Right lobe of liver (tissue), 6 donors: ENCODE data around the gene LCN9. TPM values are rescaled to one million over a fixed set of nuclear protein-coding genes. Genes with fewer than 3 reads are reported as not detected.
"Not testable (repeated sequence)": the region's sequence is repeated elsewhere in the genome, so short reads cannot be mapped to it uniquely, and the experiment has no call there.

ENCODE experiments used
- ATAC-seq, 4 donors: fragments of 200-7000 bp; cut with Tn5 transposase; one replicate each; pipeline ENCODE4 v1.9.1; 2020; ENCODE audit warnings: mild to moderate bottlenecking in 4 of 4, moderate library complexity in 4 of 4
- DNase-seq, 3 donors: peaks; one replicate each; pipeline ENCODE4 v3.0.0-alpha.2; 2020
- H3K27ac ChIP-seq, 3 donors: fragments of 200-600 bp; one replicate each; pipeline ENCODE4 v1.8.0; 2022
- H3K27me3 ChIP-seq, 2 donors: fragments of 200-600 bp; one replicate each; pipeline ENCODE4 v1.8.0; 2022
- H3K36me3 ChIP-seq, 4 donors: fragments of 200-600 bp; sonication (generic) in 1 of 4; one replicate each; pipeline versions ENCODE4 v1.5.1 to v1.8.0; 2017 to 2022; ENCODE audit warnings: control low read depth in 1 of 4
- H3K4me1 ChIP-seq, 4 donors: fragments of 200-600 bp; sonication (generic) in 1 of 4; one replicate each; pipeline versions ENCODE4 v1.5.1 to v1.8.0; 2017 to 2022; ENCODE audit warnings: control low read depth in 1 of 4
- H3K4me3 ChIP-seq, 3 donors: fragments of 200-600 bp; one replicate each; pipeline ENCODE4 v1.8.0; 2022
- H3K9me3 ChIP-seq, 4 donors: fragments of 200-600 bp; sonication (generic) in 1 of 4; one replicate each; pipeline versions ENCODE4 v1.5.1 to v1.8.0; 2017 to 2022; ENCODE audit warnings: control low read depth in 1 of 4
- POLR2A ChIP-seq: fragments of 450-650 bp; IDR thresholded peaks from one replicate; pipeline ENCODE4 v1.6.1; 2017; ENCODE audit warnings: antibody characterized with exemption, mild to moderate bottlenecking
- WGBS: methylation state at CpG from one replicate; pipeline ENCODE4 v1.1.6; 2018; ENCODE audit warnings: low coverage, low lambda C conversion rate; ENCODE audit not compliant: insufficient coverage; ENCODE audit errors: missing lambda C conversion rate; 5-methylcytosine and 5-hydroxymethylcytosine counted together
- intact Hi-C, 2 donors: fragments of 100-400 bp; cut with DNase I; formaldehyde crosslinking; loops; one replicate each; pipeline versions ENCODE4 v1.11.2 to v1.14.1; 2022
- total RNA-seq, 6 experiments: library from RNA; depleted of rRNA in 2 of 6; stranded (reverse); fragments of >200 nt in 2 of 6; fragmentation: NEBNext Ultra II Directional in 3 of 6; extraction: Animal tissue kit (Norgen Biotek cat#: 25700) in 3 of 6; gene quantifications; one replicate each; pipeline versions ENCODE4 v1.1.0 to v1.2.4, GENCODE V29; 2016 to 2023
- TF ChIP-seq, protein P1 (sequence below), 4 donors: fragments of 200-600 bp in 3 of 4; fragments of 450-650 bp in 1 of 4; IDR thresholded peaks; one replicate each; pipeline versions ENCODE4 v1.5.1 to v1.8.0; 2016 to 2022; ENCODE audit warnings: antibody characterized with exemption in 4 of 4, mild to moderate bottlenecking in 2 of 4
- donor health status: DM: no; HTN: yes; CAD: no.
- donor health status: DM: no; HTN: no; CAD: no.
- donor health status: DM: no; HTN: no; CAD: no.
- donor health status: DM: no; HTN: yes; CAD: no.
- donor health status: DM: no; HTN: yes; CAD: no.

LCN9 gene
- total RNA-seq, 6 experiments from 2014 or later = not detected

DNA sequence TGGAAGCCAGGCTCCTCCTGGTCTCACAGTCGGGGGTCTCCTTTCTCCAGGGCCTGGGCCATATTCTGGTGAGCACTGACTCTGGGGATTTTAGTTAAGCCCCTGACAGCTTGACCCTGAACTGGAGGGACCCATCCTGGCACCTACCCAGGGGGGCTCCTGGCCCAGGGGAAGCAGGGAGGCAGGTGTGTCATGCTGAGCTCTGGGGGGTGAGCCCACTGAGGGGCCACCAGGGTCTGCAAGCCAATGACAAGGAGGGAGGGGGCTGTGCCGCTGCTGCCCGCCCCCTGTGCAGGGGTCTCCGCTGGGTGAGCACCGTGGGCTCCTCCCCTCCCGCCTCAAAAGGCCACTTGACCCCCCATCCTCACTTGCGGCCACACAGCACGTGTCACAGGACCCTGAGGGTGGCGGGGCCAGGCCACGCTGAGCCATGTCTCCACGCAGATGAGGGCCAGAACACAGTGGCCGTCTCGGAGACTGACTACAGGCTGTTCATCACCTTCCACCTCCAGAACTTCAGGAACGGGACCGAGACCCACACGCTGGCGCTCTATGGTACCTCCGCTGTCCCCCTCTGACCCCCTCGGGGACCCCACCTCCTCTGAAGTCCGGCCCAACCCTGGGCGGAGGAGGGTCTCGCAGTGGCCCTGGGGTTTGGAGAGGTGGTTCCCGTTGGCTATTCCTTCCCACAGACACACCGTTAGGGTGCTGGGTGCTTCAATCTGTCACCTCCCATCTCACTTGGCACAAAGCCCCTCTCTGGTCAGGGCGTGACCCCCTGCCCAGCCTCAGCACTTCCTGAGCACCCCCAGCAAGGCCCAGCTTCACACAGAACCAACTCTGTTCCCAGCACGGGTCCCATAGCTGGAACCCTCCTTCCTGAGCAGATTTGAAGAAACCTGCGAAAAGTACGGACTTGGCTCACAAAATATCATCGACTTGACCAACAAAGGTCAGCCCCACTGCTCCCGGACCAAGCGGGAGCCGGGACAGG, 2.0 kb downstream of the LCN9 start:
- ATAC-seq (no peak), DNase-seq (no peak)
- 39% methylated on average over 7 of the region's 32 CpGs for WGBS
- intact Hi-C loops = no loop called here
- Histone ChIP-seq H3K4me1 (no peaks in the 10 kb centered on the region), H3K27ac (no peak overlapping the region), H3K27me3 (no peaks in the 10 kb centered on the region), H3K9me3 (no peaks in the 10 kb centered on the region), H3K4me3 (no peak overlapping the region), H3K36me3 (no peaks in the 10 kb centered on the region)
- TF ChIP-seq, protein P1, sequence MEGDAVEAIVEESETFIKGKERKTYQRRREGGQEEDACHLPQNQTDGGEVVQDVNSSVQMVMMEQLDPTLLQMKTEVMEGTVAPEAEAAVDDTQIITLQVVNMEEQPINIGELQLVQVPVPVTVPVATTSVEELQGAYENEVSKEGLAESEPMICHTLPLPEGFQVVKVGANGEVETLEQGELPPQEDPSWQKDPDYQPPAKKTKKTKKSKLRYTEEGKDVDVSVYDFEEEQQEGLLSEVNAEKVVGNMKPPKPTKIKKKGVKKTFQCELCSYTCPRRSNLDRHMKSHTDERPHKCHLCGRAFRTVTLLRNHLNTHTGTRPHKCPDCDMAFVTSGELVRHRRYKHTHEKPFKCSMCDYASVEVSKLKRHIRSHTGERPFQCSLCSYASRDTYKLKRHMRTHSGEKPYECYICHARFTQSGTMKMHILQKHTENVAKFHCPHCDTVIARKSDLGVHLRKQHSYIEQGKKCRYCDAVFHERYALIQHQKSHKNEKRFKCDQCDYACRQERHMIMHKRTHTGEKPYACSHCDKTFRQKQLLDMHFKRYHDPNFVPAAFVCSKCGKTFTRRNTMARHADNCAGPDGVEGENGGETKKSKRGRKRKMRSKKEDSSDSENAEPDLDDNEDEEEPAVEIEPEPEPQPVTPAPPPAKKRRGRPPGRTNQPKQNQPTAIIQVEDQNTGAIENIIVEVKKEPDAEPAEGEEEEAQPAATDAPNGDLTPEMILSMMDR (IDR thresholded peaks at IDR 0.05) = no peak
- no peak for TF ChIP-seq POLR2A

DNA sequence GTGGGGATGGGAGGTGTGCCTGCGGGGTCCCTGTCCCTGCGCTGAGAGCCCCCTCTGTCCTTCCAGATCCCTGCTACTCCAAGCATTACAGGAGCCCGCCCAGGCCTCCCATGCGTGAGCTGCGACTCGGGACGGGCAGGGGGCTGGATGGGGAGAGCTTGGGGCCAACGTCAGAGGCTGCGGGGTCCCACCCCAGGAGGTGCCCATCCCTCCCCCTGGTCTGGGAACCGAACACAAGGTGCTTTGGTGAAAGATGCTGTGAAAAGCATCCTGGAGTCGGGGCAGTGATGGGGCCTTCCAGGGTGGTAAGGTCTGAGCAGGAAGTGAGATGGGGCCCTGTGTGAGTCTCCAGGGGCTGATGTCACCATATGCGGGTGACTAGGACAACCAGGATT, 2.7 kb downstream of the LCN9 start:
- ATAC-seq (no peak), DNase-seq (no peak)
- WGBS = 83% methylated on average over 2 of the region's 12 CpGs
- no peak for TF ChIP-seq POLR2A
- TF ChIP-seq, protein P1 (IDR thresholded peaks at IDR 0.05) = no peak
- intact Hi-C loops = no loop called here
- Histone ChIP-seq H3K27ac (no peak overlapping the region), H3K4me1 (no peaks in the 10 kb centered on the region), H3K9me3 (no peaks in the 10 kb centered on the region), H3K36me3 (no peaks in the 10 kb centered on the region), H3K4me3 (no peak overlapping the region), H3K27me3 (no peaks in the 10 kb centered on the region)

DNA sequence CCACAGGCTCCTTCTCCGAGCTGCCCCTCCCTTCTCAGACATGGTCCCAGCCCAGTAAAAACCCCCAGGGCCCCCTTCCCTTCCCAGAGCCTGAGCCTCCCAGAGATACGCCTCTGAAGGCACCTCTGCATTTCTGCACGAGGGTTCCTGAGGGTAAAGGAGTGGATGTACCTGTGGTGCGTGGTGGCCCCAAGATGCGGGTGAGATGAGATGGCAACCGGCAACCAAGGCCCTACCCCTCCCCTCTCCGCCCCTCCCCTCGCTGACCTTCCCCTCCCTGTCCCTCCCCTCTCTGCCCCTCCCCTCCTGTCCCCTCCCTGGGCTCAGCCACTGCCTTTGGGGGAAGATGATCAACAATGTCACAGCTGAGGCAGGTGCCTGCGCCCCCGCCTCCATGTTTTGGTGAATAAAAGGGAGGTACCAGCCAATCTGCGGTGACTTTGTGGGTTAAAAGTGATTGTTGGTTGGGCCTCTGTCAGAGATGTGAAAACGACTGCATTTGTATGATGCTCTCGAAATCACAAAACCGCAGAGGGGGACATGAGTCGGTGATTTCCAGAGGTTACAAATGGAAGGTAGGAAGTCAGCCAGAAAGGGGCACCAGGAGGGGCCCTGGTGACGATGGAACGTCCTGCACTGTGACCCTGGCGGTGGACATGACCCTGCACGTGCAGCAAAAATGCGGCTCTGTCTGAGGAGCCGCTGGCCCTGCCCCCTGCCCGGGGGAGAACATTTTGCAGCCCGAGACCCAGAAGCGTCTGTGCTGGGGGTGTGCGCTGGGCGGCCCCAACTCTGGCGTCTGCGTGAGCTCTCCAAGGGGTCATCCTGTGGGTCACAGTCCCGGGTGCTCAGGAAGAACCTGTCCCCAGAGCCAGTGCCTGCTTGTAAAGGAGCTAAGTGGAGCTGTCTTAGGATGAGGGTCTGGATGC, 3.7 kb downstream of the LCN9 start:
- no peak for TF ChIP-seq POLR2A
- TF ChIP-seq, protein P1 (IDR thresholded peaks at IDR 0.05) = no peak

DNA sequence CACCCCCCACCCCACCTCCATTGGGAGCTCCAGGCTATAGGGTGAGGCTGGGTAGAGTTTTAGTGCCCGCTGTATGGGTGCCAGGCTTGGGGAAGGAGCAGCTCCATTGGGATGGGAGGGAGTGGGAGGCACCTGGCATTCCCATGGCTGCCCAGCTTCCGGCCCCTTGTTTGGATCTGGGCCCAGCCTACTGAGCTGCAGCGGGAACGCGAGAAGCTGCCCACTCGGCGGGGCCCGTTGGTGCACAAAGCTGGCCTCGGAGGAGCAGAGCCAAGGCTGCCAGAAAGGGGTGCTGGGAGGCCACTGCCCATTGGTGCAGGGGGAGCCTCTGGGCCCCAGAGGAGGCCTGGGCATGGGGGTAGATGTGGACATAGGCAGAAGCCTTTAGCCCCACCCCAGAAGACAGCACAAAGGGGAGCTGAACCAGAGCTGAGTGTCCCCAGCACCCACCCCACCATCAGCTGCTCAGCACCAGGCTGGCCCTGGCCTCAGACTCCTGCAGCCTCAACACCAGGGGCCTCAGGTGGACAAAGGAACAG, 4.4 kb downstream of the LCN9 start:
- Histone ChIP-seq H3K27me3 (no peaks in the 10 kb centered on the region), H3K4me3 (no peak overlapping the region), H3K9me3 (no peaks in the 10 kb centered on the region), H3K27ac (no peak overlapping the region), H3K36me3 (no peaks in the 10 kb centered on the region), H3K4me1 (no peaks in the 10 kb centered on the region)
- ATAC-seq (no peak), DNase-seq (peak in 1 of 3 donors; percentile 22)
- TF ChIP-seq, protein P1 (IDR thresholded peaks at IDR 0.05) = no peak
- no peak for TF ChIP-seq POLR2A
- no CpG with 5 or more reads among the region's 9 CpGs for WGBS
- intact Hi-C loops = no loop called here

More for the DNA sequence above, 3.7 kb downstream of the LCN9 start:
- no peaks in the 10 kb centered on the region for H3K36me3 ChIP-seq
- no peak for ATAC-seq
- H3K27ac ChIP-seq = no peak overlapping the region
- WGBS = 39% methylated on average over 10 of the region's 29 CpGs
- DNase-seq = peak in 1 of 3 donors; percentile 27
- H3K4me3 ChIP-seq = no peak overlapping the region
- intact Hi-C loops = no loop called here
- H3K9me3 ChIP-seq = no peaks in the 10 kb centered on the region
- H3K4me1 ChIP-seq = no peaks in the 10 kb centered on the region
- no peaks in the 10 kb centered on the region for H3K27me3 ChIP-seq

DNA sequence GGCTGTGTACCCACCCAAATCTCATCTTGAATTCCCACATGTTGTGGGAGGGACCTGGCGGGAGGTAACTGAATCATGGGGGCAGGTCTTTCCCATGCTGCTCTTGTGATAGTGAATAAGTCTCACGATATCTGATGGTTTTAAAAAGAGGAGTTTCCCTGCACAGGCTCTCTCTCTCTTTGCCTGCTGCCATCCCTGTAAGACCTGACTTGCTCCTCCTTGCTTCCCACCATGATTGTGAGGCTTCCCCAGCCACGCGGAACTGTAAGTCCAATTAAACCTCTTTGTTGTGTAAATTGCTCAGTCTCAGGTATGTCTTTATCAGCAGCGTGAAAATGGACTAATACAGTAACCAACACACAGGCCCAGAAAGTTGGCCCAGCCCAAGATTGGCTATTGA, 5.9 kb downstream of the LCN9 start:
- H3K27me3 ChIP-seq, H3K27ac ChIP-seq, ATAC-seq, H3K9me3 ChIP-seq, H3K4me3 ChIP-seq, intact Hi-C loops, H3K4me1 ChIP-seq, DNase-seq, H3K36me3 ChIP-seq: not testable (repeated sequence)
- 62% methylated on average over 5 of the region's 5 CpGs for WGBS
